HG03045 (cell line): ENCODE measurements around the gene HUS1B.
"Not testable (repeated sequence)": the region's sequence is repeated elsewhere in the genome, so short reads cannot be mapped to it uniquely, and the experiment has no call there.

Experiments used
- ATAC-seq: cut with Tn5 transposase; IDR thresholded peaks from one replicate; pipeline ENCODE4 v1.9.1; 2021; ENCODE audit warnings: mild to moderate bottlenecking, moderate library complexity; ENCODE audit not compliant: unreplicated experiment

HUS1B gene

GRCh38 chr6:656460-657252 lies at the start of gene HUS1B:
Gene HUS1B, minus strand, starts transcription at chr6:657100. Its CDS starts 156 bp downstream, at chr6:656944.
- ATAC-seq = no peak

GRCh38 chr6:706146-706545 lies 49.2 kb upstream of the HUS1B start:
- no peak for ATAC-seq

GRCh38 chr6:705047-705446 lies 48.1 kb upstream of the HUS1B start:
- no peak for ATAC-seq

- no peak for ATAC-seq
Observed at GRCh38 chr6:704046-704445, 47.1 kb upstream of the HUS1B start.

- ATAC-seq = no peak
Observed at GRCh38 chr6:703552-703951, 46.7 kb upstream of the HUS1B start.

GRCh38 chr6:701700-702479 lies 45.0 kb upstream of the HUS1B start:
- ATAC-seq = no peak

GRCh38 chr6:701215-701614 lies 44.3 kb upstream of the HUS1B start:
- ATAC-seq = no peak

- ATAC-seq = no peak
Observed at GRCh38 chr6:700490-700889, 43.6 kb upstream of the HUS1B start.

- ATAC-seq = no peak
Observed at GRCh38 chr6:699319-699718, 42.4 kb upstream of the HUS1B start.

GRCh38 chr6:694431-695126 lies 37.7 kb upstream of the HUS1B start:
- ATAC-seq = not testable (repeated sequence)

GRCh38 chr6:693723-694009 lies 36.8 kb upstream of the HUS1B start:
- ATAC-seq = no peak

GRCh38 chr6:692858-693722 lies 36.2 kb upstream of the HUS1B start, which contains the start of gene EXOC2:
Gene EXOC2, minus strand, starts transcription at chr6:693139. Its CDS starts 55,321 bp downstream, at chr6:637818.
- peak; percentile 89 for ATAC-seq

GRCh38 chr6:692356-692851 lies 35.5 kb upstream of the HUS1B start:
- peak; percentile 84 for ATAC-seq

- no peak for ATAC-seq
Observed at GRCh38 chr6:689223-689622, 32.3 kb upstream of the HUS1B start.

GRCh38 chr6:686497-686896 lies 29.6 kb upstream of the HUS1B start:
- no peak for ATAC-seq

- peak; percentile 90 for ATAC-seq
Observed at GRCh38 chr6:684831-685636, 28.1 kb upstream of the HUS1B start.

- no peak for ATAC-seq
Observed at GRCh38 chr6:683742-684440, 27.0 kb upstream of the HUS1B start.

GRCh38 chr6:680666-681340 lies 23.9 kb upstream of the HUS1B start:
- ATAC-seq = no peak

- ATAC-seq = no peak
Observed at GRCh38 chr6:680251-680650, 23.4 kb upstream of the HUS1B start.
